Thyroid gland (tissue), 4 donors: ENCODE measurements around the gene SLC37A1.

ENCODE experiments used
- CTCF ChIP-seq, 6 experiments: fragments of 200-600 bp in 3 of 6; fragments of 450-650 bp in 3 of 6; sonication (generic) in 3 of 6; IDR thresholded peaks; one replicate each; pipeline ENCODE4 v1.5.1; 2016 to 2019; ENCODE audit warnings: antibody characterized with exemption in 6 of 6, mild to moderate bottlenecking in 2 of 6, inconsistent platforms in 1 of 6, moderate library complexity in 1 of 6
- POLR2A ChIP-seq, 2 donors: fragments of 450-650 bp; IDR thresholded peaks; one replicate each; pipeline ENCODE4 v1.6.1; 2017; ENCODE audit warnings: antibody characterized with exemption in 2 of 2, mild to moderate bottlenecking in 2 of 2, moderate library complexity in 1 of 2

GRCh38 chr21:42607525-42608102 is 94.0 kb downstream of the SLC37A1 start:
- TF ChIP-seq CTCF (IDR thresholded peaks at IDR 0.05) (no peak), POLR2A (IDR thresholded peaks at IDR 0.05) (no peak)
